Lower leg skin (tissue), 4 donors: Measurements from ENCODE around the gene ALPI. TPM values are rescaled to one million over a fixed set of nuclear protein-coding genes. Genes with fewer than 3 reads are reported as not detected.

Source experiments
- DNase-seq, 2 donors: peaks; one replicate each; pipeline ENCODE4 v3.0.0-alpha.2; 2019; ENCODE audit warnings: low spot score in 2 of 2
- H3K4me3 ChIP-seq: fragments of 200-600 bp; sonication (generic); 2 replicates; pipeline ENCODE4 v1.5.1; 2017; ENCODE audit warnings: mild to moderate bottlenecking, low read depth; ENCODE audit not compliant: poor library complexity, severe bottlenecking
- POLR2A ChIP-seq, 2 donors: fragments of 450-650 bp; IDR thresholded peaks; one replicate each; pipeline ENCODE4 v1.6.1; 2016 to 2017; ENCODE audit warnings: antibody characterized with exemption in 2 of 2, mild to moderate bottlenecking in 1 of 2, moderate library complexity in 1 of 2
- WGBS, 2 donors: methylation state at CpG; one replicate each; pipeline ENCODE4 v1.1.5; 2018; 5-methylcytosine and 5-hydroxymethylcytosine counted together
- intact Hi-C: fragments of 100-400 bp; cut with DNase I; formaldehyde crosslinking; loops from one replicate; pipeline ENCODE4 v1.15.0; 2023; ENCODE audit warnings: low total_unique reads
- total RNA-seq, 4 donors: library from RNA; depleted of rRNA; stranded (reverse); fragments of >200 nt; gene quantifications; one replicate each; pipeline ENCODE4 v1.1.0, GENCODE V29; 2016
- TF ChIP-seq, protein P1 (sequence below), 3 donors: fragments of 450-650 bp; IDR thresholded peaks; one replicate each; pipeline ENCODE4 v1.5.1; 2016; ENCODE audit warnings: antibody characterized with exemption in 3 of 3, mild to moderate bottlenecking in 3 of 3, moderate library complexity in 2 of 3

ALPI gene
- total RNA-seq, 4 donors from 2014 or later = not detected

GRCh38 chr2:232486558-232487384, 30.8 kb downstream of the ALPI start:
- no peak for DNase-seq
- intact Hi-C loops = no loop called here
- TF ChIP-seq, protein P1, sequence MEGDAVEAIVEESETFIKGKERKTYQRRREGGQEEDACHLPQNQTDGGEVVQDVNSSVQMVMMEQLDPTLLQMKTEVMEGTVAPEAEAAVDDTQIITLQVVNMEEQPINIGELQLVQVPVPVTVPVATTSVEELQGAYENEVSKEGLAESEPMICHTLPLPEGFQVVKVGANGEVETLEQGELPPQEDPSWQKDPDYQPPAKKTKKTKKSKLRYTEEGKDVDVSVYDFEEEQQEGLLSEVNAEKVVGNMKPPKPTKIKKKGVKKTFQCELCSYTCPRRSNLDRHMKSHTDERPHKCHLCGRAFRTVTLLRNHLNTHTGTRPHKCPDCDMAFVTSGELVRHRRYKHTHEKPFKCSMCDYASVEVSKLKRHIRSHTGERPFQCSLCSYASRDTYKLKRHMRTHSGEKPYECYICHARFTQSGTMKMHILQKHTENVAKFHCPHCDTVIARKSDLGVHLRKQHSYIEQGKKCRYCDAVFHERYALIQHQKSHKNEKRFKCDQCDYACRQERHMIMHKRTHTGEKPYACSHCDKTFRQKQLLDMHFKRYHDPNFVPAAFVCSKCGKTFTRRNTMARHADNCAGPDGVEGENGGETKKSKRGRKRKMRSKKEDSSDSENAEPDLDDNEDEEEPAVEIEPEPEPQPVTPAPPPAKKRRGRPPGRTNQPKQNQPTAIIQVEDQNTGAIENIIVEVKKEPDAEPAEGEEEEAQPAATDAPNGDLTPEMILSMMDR (IDR thresholded peaks at IDR 0.05) = no peak
- no peak for TF ChIP-seq POLR2A (IDR thresholded peaks at IDR 0.05)

GRCh38 chr2:232487385-232488096, 31.6 kb downstream of the ALPI start, which contains the start of gene ECEL1:
Gene ECEL1, minus strand, starts transcription at chr2:232487834. Its CDS starts 1,181 bp downstream, at chr2:232486653.
- no peak for DNase-seq
- H3K4me3 ChIP-seq = no peak within 1 kb of the TSS
- 0 to 5% methylated on average over 29 to 32 of the region's 102 CpGs for WGBS, 2 donors
- intact Hi-C loops = no loop called here
- TF ChIP-seq, protein P1 (IDR thresholded peaks at IDR 0.05) = no peak

More at GRCh38 chr2:232486558-232487384, 30.8 kb downstream of the ALPI start:
- no peak overlapping the region for H3K4me3 ChIP-seq
- 3 to 4% methylated on average over 27 to 73 of the region's 74 CpGs for WGBS, 2 donors

DNA sequence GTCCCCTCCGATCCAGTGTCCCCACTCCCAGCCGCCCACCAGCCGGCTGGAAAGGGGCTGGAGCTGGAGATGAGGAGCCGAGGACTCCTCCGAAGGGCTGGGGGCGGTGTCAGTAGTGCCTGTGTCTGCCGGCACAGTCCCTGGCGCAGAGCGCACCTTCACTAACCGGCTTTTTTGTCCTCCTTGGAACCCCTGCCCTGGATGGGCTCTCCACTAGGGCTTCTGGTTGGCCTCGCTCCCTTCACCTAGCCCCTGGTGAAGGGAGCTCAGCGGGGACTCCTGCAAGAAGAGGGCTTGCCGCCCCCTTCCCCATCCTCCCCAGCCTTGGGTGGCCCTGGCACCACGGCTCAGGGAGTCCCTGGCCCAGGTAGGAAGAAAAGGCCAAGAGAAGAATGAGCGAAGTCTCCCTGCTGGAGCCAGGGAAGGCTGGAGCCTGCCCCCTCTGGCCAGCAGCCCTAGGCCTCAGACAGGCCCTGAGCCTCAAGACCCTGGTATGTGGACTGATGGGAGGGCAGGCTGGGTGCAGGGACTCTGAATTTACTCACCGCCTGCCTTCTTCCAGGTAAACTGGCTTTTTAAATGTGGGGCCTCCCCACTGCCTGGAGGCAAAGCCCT, 32.3 kb downstream of the ALPI start:
- intact Hi-C loops = no loop called here
- 56 to 77% methylated on average over 7 to 16 of the region's 16 CpGs for WGBS, 2 donors
- H3K4me3 ChIP-seq = no peak overlapping the region
- TF ChIP-seq, protein P1 (IDR thresholded peaks at IDR 0.05) = no peak
- no peak for TF ChIP-seq POLR2A (IDR thresholded peaks at IDR 0.05)
- DNase-seq = no peak

GRCh38 chr2:232488721-232489300, 32.9 kb downstream of the ALPI start:
- 80 to 94% methylated on average over 5 of the region's 5 CpGs for WGBS, 2 donors
- H3K4me3 ChIP-seq = no peak overlapping the region
- DNase-seq = no peak
- no peak for TF ChIP-seq POLR2A (IDR thresholded peaks at IDR 0.05)
- TF ChIP-seq, protein P1 (IDR thresholded peaks at IDR 0.05) = no peak
- intact Hi-C loops = no loop called here

DNA sequence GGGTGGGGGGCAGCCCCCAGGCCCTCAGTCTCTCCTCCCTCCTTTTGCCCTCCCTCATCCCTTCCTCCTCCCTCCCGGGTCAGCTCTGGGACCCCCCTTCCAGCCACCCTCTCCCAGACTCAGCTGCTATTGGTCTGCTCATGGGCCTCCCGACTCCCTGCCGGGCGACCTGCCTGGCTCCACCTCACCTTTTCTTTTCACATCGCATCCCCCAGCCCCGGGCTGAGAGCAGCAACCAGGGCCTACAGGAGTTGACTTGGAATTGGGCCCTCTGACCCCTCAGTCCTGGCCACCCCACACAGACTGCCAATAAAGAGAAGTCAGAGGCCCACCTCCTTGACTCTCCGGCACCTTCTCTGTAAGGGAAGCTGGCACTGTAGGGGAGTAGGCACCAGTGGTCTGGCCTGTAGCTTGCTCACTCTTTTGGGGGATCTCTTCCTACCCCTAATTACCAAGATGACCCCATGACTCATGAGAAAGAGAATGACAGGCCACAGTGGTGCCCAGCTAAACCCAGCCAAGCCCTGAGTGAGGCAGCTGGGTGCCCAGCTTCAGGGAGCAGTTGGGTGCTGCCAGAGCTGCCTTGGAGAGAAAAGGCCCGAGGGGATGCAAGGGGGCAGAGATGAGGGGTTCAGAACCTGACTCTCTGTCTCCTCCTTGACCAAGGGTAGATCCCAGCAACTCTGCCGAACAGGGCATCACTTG, 33.7 kb downstream of the ALPI start:
- no peak overlapping the region for H3K4me3 ChIP-seq
- DNase-seq = no peak
- no peak for TF ChIP-seq POLR2A (IDR thresholded peaks at IDR 0.05)
- TF ChIP-seq, protein P1 (IDR thresholded peaks at IDR 0.05) = no peak
- 69 to 79% methylated on average over 9 of the region's 9 CpGs for WGBS, 2 donors
- intact Hi-C loops = no loop called here
